ENCODE measurements around the gene UGT1A1. TPM values are rescaled to one million over a fixed set of nuclear protein-coding genes. Genes with fewer than 3 reads are reported as not detected.

UGT1A1 gene
- total and polyA plus RNA-seq, 2 donors (not counting 3 experiments of a cell fraction or from before 2014, with no cell fraction given), result not detected

GRCh38 chr2:233761040-233761769 lies 1.1 kb downstream of the UGT1A1 start:
- dilution Hi-C loops (cut with MboI; ENCODE audit: extremely low pct_ligation_motif_present, low sequenced_read_pairs) (no loop called here), intact Hi-C loops (cut with micrococcal nuclease) (no loop called here)
- Histone ChIP-seq H3K9me3 (replicated peaks; ENCODE audit: control insufficient read depth, insufficient read depth, low read length) (no peaks in the 10 kb centered on the region), H3K4me1 (ENCODE audit: control insufficient read depth, extremely low read depth, insufficient read depth, low read length) (no peaks in the 10 kb centered on the region), H3K4me3 (replicated peaks in 1 of 3; ENCODE audit: insufficient read depth in 1 of 3, low read depth in 1 of 3, low read length in 3 of 3) (no peak overlapping the region), H3K4me2 (ENCODE audit: insufficient read depth, low read length) (no peak overlapping the region), H3K36me3 (ENCODE audit: control insufficient read depth in 2 of 2, extremely low read depth in 1 of 2, insufficient read depth in 2 of 2, low read length in 2 of 2) (no peaks in the 10 kb centered on the region), H3K79me2 (ENCODE audit: control insufficient read depth, insufficient read depth, low read length) (no peaks in the 10 kb centered on the region), H3K9ac (replicated peaks; ENCODE audit: extremely low read depth, insufficient read depth, low read length) (no peak overlapping the region), H3K9me1 (replicated peaks; ENCODE audit: control insufficient read depth, extremely low read depth, insufficient read depth, low read length) (no peaks in the 10 kb centered on the region), H4K20me1 (replicated peaks; ENCODE audit: control insufficient read depth, extremely low read depth, insufficient read depth, low read length) (no peaks in the 10 kb centered on the region), H3K27me3 (ENCODE audit: control insufficient read depth in 2 of 2, insufficient read depth in 2 of 2, low read length in 2 of 2) (peaks cover 1 to 6% of the 10 kb centered on the region in 2 experiments), H2AFZ (ENCODE audit: low read depth, low read length) (no peak overlapping the region), H3K27ac (ENCODE audit: insufficient read depth, low read depth, low read length) (no peak overlapping the region)
- FAIRE-seq (no peak), DNase-seq (ENCODE audit: low read depth, low spot score) (no peak)
- TF ChIP-seq POLR2A (IDR thresholded peaks at IDR 0.05; ENCODE audit: low read depth, low read length) (no peak), MAX (IDR thresholded peaks at IDR 0.05; ENCODE audit: insufficient read depth, insufficient read length) (no peak), JUN (IDR thresholded peaks at IDR 0.05; ENCODE audit: borderline replicate concordance, insufficient read depth, insufficient read length, low read depth) (no peak), MYC (IDR thresholded peaks at IDR 0.05; ENCODE audit: low read depth, low read length) (no peak), EZH2 (IDR thresholded peaks at IDR 0.05; ENCODE audit: borderline replicate concordance, low read depth, low read length, severe bottlenecking) (no peak), GATA2 (IDR thresholded peaks at IDR 0.05; ENCODE audit: insufficient read depth, insufficient read length, low read depth, low read length) (no peak), FOS (IDR thresholded peaks at IDR 0.05; ENCODE audit: borderline replicate concordance, insufficient read depth, low read length) (no peak), POLR2AphosphoS5 (IDR thresholded peaks at IDR 0.05; ENCODE audit: insufficient read depth, low read depth, low read length) (no peak)
- TF ChIP-seq, protein P1, sequence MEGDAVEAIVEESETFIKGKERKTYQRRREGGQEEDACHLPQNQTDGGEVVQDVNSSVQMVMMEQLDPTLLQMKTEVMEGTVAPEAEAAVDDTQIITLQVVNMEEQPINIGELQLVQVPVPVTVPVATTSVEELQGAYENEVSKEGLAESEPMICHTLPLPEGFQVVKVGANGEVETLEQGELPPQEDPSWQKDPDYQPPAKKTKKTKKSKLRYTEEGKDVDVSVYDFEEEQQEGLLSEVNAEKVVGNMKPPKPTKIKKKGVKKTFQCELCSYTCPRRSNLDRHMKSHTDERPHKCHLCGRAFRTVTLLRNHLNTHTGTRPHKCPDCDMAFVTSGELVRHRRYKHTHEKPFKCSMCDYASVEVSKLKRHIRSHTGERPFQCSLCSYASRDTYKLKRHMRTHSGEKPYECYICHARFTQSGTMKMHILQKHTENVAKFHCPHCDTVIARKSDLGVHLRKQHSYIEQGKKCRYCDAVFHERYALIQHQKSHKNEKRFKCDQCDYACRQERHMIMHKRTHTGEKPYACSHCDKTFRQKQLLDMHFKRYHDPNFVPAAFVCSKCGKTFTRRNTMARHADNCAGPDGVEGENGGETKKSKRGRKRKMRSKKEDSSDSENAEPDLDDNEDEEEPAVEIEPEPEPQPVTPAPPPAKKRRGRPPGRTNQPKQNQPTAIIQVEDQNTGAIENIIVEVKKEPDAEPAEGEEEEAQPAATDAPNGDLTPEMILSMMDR (IDR thresholded peaks at IDR 0.05; ENCODE audit: extremely low read depth in 1 of 2, insufficient read depth in 1 of 2, low read depth in 1 of 2, low read length in 2 of 2), result no peak
- ChIA-PET CTCF (no interaction called here), POLR2A (no interaction called here)
- no TSS peak for BruUV-seq (replicated peaks)

Data from endothelial cell of umbilical vein (primary cell).